Karpas-422 (cell line): ENCODE data around the gene MYOM3. TPM values are rescaled to one million over a fixed set of nuclear protein-coding genes. Genes with fewer than 3 reads are reported as not detected.
"Not testable (repeated sequence)": the region's sequence is repeated elsewhere in the genome, so short reads cannot be mapped to it uniquely, and the experiment has no call there.

ENCODE experiments used
- DNase-seq: peaks from one replicate; pipeline ENCODE4 v3.0.0-alpha.2; 2015
- H2AFZ ChIP-seq: fragments of 200-600 bp; sonication (generic); 2 replicates; pipeline ENCODE4 v1.6.1; 2014; ENCODE audit warnings: antibody characterized with exemption, low read length, mixed read lengths
- H3K27ac ChIP-seq: fragments of 200-600 bp; sonication (generic); 2 replicates; pipeline ENCODE4 v1.5.1; 2014; ENCODE audit warnings: mild to moderate bottlenecking, low read length, moderate library complexity
- H3K27me3 ChIP-seq: fragments of 200-600 bp; sonication (generic); 2 replicates; pipeline ENCODE4 v1.6.1; 2014; ENCODE audit warnings: low read length, mixed read lengths
- H3K36me3 ChIP-seq: fragments of 200-600 bp; sonication (generic); 2 replicates; pipeline ENCODE4 v1.6.1; 2014; ENCODE audit warnings: low read length, mixed read lengths; ENCODE audit not compliant: insufficient read depth
- H3K4me1 ChIP-seq: fragments of 200-600 bp; sonication (generic); 2 replicates; pipeline ENCODE4 v1.6.1; 2014; ENCODE audit warnings: mild to moderate bottlenecking, low read length, mixed read lengths
- H3K4me2 ChIP-seq: fragments of 200-600 bp; sonication (generic); 2 replicates; pipeline ENCODE4 v1.6.1; 2014; ENCODE audit warnings: low read length, low read depth, mild to moderate bottlenecking; ENCODE audit not compliant: poor library complexity, severe bottlenecking
- H3K4me3 ChIP-seq: fragments of 200-600 bp; sonication (generic); 2 replicates; pipeline ENCODE4 v1.5.1; 2014; ENCODE audit warnings: mild to moderate bottlenecking, antibody characterized with exemption, low read length, mixed read lengths
- H3K79me2 ChIP-seq: fragments of 200-600 bp; sonication (generic); 2 replicates; pipeline ENCODE4 v1.6.1; 2014; ENCODE audit warnings: mild to moderate bottlenecking, low read length, mixed read lengths
- H3K9ac ChIP-seq: fragments of 200-600 bp; sonication (generic); 2 replicates; pipeline ENCODE4 v1.6.0; 2014; ENCODE audit warnings: low read length
- H3K9me2 ChIP-seq: fragments of 200-600 bp; sonication (generic), shearing (Covaris generic); replicated peaks from 2 replicates; pipeline ENCODE4 v1.6.0; 2014; ENCODE audit warnings: mild to moderate bottlenecking, low read length, moderate library complexity; ENCODE audit not compliant: insufficient read depth
- H3K9me3 ChIP-seq: fragments of 300-700, 200-600 bp; sonication (generic); 2 replicates; pipeline ENCODE4 v1.6.1; 2014; ENCODE audit warnings: low read length, mixed read lengths
- H4K20me1 ChIP-seq: fragments of 200-600 bp; sonication (generic); 2 replicates; pipeline ENCODE4 v1.6.1; 2014; ENCODE audit warnings: mild to moderate bottlenecking, antibody characterized with exemption, low read length, low read depth; ENCODE audit not compliant: insufficient read depth
- total RNA-seq: library from RNA; depleted of rRNA; stranded (reverse); fragments of >200 nt; shearing (Covaris generic); gene quantifications from 2 replicates; pipeline ENCODE4 v1.2.3, GENCODE V29; 2014; ENCODE audit warnings: low replicate concordance

The MYOM3 gene
- total RNA-seq, 1 experiment from 2014 or later = not detected

DNA sequence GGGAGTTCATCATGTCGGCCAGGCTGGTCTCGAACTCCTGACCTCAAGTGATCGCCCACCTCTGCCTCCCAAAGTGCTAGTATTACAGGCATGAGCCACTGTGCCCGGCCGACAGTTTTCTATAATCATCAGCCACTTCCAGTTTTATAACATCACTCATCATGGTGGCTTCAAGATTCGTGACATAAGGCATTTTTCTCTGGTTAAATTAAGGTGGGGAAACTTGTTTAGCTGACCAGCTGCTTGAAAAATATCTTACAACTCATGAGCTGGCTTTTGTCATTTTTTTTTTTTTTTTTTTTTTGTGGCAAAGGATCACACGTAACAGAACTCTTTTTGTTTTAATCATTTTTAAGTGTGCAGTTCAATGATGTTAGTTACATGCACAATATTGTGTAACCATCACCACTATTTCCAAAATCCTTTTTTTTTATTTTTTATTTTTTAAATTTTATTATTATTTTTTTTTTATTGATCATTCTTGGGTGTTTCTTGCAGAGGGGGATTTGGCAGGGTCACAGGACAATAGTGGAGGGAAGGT lies 80.9 kb downstream of the MYOM3 start:
- not testable (repeated sequence) for H2AFZ ChIP-seq, H3K9ac ChIP-seq, H3K4me3 ChIP-seq, H3K9me2 ChIP-seq, H3K27me3 ChIP-seq, H4K20me1 ChIP-seq, H3K4me2 ChIP-seq, DNase-seq, H3K27ac ChIP-seq, H3K79me2 ChIP-seq, H3K9me3 ChIP-seq, H3K36me3 ChIP-seq, H3K4me1 ChIP-seq

DNA sequence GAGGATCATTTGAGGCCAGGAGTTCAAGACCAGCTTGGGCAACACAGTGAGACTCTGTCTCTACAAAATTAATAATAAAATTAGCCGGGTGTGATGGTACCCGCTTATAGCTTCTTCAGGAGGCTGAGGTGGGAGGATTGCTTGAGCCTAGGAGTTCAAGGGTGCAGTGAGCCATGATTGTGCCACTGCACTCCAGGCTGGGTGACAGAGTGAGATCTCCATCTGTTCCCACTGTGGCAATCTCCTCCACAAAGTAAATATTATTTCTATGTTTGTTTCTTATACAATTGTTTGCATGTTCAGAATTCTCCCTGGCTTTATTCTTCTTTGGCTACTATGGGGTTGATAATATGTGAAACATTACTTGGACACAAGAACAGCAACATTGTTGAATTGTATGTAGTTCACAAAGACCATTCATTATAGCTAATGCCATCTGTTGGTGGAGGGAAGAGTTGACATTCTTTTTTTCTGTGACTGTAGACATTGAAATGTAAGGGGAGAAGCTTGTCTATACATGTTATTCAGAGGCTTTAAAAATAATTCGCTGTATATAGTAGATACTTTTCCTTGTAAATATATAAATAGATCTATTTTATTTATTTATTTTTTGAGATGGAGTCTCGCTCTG lies 84.0 kb downstream of the MYOM3 start:
- no peaks in the 10 kb centered on the region for H3K36me3 ChIP-seq
- H3K4me3 ChIP-seq = no peak overlapping the region
- DNase-seq = peak; percentile 78
- no peak overlapping the region for H3K4me2 ChIP-seq
- H3K4me1 ChIP-seq = no peaks in the 10 kb centered on the region
- H2AFZ ChIP-seq = no peak overlapping the region
- H3K9me3 ChIP-seq = no peaks in the 10 kb centered on the region
- H3K9ac ChIP-seq = no peak overlapping the region
- H4K20me1 ChIP-seq = no peaks in the 10 kb centered on the region
- H3K27ac ChIP-seq = no peak overlapping the region
- H3K9me2 ChIP-seq = no peaks in the 10 kb centered on the region
- no peaks in the 10 kb centered on the region for H3K27me3 ChIP-seq
- H3K79me2 ChIP-seq = no peaks in the 10 kb centered on the region

DNA sequence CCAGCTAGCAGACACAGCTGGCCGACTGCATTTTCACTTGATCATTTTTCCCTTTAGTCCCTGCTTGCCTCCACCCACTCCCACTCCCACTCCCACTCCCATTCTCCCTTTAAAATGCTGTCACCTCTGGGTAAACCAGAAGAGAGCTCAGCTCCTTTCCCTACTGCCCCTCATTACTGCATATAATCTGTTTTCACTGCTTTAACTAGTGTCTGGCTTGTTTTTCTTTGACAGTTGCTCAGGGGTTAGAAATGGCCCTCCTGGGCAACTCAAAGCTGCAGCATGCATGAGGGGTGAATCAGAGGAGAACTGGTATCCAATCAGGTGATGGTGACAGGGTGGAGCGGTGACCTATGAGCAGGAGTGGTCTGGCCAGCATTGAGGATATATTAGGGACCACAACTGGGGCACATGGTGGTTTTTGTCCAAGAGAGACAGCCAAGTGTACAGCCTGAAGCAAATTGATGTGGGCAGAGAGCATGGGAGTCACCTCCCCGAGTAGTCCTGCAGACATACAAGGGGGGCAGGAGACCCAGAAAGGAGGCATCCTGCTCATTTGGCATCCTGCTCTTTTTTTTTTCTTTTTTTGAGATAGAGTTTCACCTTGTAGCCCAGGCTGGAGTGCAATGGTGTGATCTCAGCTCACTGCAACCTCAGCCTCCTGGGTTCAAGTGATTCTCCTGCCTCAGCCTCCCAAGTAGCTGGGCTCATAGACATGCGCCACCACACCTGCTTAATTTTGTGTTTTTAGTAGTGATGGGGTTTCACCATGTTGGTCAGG lies 89.2 kb downstream of the MYOM3 start:
- no peaks in the 10 kb centered on the region for H4K20me1 ChIP-seq
- no peak overlapping the region for H3K4me3 ChIP-seq
- H3K4me1 ChIP-seq = 0 out of 2 replicates have a peak, but pooled peaks cover 3% of the 10 kb centered on the region
- H3K79me2 ChIP-seq = no peaks in the 10 kb centered on the region
- H3K9me3 ChIP-seq = no peaks in the 10 kb centered on the region
- H2AFZ ChIP-seq = no peak overlapping the region
- no peak overlapping the region for H3K4me2 ChIP-seq
- no peak overlapping the region for H3K27ac ChIP-seq
- no peaks in the 10 kb centered on the region for H3K27me3 ChIP-seq
- DNase-seq = no peak
- no peaks in the 10 kb centered on the region for H3K9me2 ChIP-seq
- no peak overlapping the region for H3K9ac ChIP-seq
- H3K36me3 ChIP-seq = no peaks in the 10 kb centered on the region

DNA sequence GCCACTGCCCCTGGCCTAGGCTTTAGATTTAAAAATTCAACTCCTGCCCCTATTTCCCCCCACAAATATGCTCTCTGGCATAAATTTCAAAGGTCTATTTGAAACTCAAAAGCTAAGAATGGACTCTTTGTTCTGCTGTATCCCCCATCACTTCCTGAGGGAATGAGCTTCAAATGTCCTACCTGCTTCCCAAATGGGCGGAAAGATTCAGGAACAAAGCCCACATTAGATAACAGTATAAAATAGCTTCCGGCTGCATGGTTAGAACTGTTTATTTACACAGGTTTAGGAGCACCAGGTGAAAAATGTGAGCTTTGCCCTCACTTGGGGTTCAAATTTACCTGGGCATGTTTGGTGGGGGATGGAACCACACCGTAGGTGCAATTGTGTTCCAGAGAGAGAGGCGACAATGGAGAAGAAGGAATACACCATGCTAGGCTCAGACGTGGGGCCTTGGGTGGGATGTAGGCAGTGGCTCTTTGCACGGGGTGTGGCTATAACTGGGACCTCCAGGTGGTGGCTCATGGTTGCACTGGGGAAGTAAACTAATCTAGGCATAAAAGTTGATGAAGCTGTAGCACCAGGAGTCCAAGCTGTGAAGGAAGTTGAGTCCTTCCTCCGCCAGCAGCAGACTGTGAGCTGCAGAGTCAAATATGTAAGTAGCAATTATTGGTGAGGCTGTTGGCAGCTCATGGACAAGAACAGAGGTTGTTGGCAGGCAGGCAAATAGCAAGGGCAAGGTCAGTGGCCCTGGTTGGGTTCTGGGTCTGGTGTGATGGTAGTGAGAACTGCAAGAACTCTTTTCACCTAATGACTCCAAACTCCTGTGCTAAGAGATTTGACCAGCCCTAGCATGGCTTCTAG lies 90.3 kb downstream of the MYOM3 start:
- no peak for DNase-seq
- H2AFZ ChIP-seq = no peak overlapping the region

DNA sequence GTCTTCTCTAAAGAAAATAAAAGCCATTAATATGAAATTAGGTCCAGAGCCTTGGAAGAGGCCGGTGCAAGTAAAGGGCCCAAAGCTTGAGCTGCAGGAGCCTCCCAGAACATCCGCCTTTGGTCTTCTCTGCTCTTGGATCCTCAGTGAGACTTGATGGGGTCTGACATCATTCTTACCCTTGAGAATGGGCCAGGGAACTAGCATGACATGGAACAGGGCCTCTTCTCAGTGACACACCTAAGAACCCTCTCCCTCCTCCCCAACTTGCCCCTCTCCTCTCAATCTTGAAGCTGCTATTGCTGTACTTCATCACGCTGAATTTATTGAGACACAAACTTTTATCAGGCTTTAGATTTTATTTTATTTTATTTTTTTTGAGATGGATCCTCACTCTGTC lies 91.5 kb downstream of the MYOM3 start:
- Histone ChIP-seq H3K9me3 (no peaks in the 10 kb centered on the region), H2AFZ (no peak overlapping the region), H4K20me1 (no peaks in the 10 kb centered on the region), H3K9me2 (no peaks in the 10 kb centered on the region), H3K4me2 (no peak overlapping the region), H3K9ac (no peak overlapping the region), H3K27ac (no peak overlapping the region), H3K4me1 (0 out of 2 replicates have a peak, but pooled peaks cover 3% of the 10 kb centered on the region), H3K4me3 (no peak overlapping the region), H3K79me2 (no peaks in the 10 kb centered on the region), H3K27me3 (no peaks in the 10 kb centered on the region), H3K36me3 (no peaks in the 10 kb centered on the region)
- DNase-seq = no peak

More for the DNA sequence above, 90.3 kb downstream of the MYOM3 start:
- Histone ChIP-seq H3K79me2 (no peaks in the 10 kb centered on the region), H3K4me3 (no peak overlapping the region), H3K9ac (no peak overlapping the region), H3K4me2 (no peak overlapping the region), H3K4me1 (0 out of 2 replicates have a peak, but pooled peaks cover 3% of the 10 kb centered on the region), H4K20me1 (no peaks in the 10 kb centered on the region), H3K27me3 (no peaks in the 10 kb centered on the region), H3K27ac (no peak overlapping the region), H3K9me3 (no peaks in the 10 kb centered on the region), H3K36me3 (no peaks in the 10 kb centered on the region), H3K9me2 (no peaks in the 10 kb centered on the region)

DNA sequence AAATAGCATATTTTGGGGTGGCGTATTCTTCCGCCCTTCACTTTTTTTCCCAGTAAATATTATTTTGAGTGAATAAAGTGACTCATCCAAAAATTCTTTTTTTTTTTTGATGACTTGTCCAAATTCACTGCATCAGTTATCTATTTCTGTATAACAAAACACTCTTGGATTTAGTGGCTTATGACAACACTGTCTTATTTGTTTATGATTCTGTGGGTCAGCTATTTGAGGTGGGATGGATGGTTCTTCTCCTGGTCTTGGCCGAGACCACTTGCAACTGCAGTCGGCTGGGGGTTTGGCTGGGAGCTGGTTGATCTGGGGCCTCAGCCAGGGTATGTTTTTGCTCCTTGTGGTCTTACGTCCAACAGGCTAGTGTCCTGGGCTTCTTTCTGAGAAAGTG lies 91.9 kb downstream of the MYOM3 start:
- no peak overlapping the region for H3K9ac ChIP-seq

DNA sequence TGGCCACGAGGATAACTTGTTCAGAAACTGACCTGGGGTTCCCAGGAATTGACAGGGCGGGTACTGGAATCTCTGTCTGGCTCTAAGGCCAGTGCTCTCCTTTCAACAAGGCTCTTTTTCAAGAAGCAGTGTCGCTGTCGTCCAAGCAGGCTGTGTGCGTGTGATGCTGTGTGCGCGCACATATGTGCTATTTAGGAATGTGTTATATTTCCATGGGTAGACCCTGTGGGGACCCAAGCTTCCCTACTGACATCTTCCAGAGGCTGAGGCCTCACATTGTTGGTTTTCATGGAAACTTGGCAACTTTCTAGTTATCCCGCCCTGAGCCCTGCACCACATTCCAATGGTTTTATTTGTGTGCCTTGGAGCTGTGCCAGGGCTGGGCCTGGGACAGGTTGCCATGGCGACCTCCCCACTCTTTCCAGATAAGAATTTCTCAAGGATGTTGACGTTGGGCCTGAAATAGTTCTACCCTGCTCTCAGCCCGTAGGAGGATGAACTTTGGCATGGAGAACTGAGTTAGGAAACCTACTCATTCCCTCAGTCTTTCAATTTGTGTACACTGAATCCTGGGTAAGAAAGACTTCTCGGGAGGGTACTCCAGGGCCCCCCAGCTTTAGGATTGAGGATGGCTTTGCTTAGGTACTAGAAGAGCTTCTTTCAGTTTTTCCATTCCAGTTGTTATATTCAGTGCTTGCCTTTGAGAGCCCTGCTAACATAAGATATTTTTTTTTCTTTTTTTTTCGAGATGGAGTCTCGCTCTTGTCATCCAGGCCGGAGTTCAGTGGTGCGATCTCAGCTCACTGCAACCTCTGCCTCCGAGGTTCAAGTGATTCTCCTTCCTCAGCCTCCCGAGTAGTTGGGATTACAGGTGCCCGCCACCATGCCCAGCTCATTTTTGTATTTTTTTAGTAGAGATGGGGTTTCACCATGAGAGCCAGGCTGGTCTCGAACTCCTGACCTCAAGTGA lies 93.0 kb downstream of the MYOM3 start:
- Histone ChIP-seq H2AFZ (no peak overlapping the region), H3K4me1 (0 out of 2 replicates have a peak, but pooled peaks cover 3% of the 10 kb centered on the region), H3K4me2 (no peak overlapping the region), H3K36me3 (no peaks in the 10 kb centered on the region), H3K27me3 (no peaks in the 10 kb centered on the region), H3K4me3 (no peak overlapping the region), H3K27ac (no peak overlapping the region), H3K9me3 (no peaks in the 10 kb centered on the region), H3K9ac (no peak overlapping the region), H3K9me2 (no peaks in the 10 kb centered on the region), H3K79me2 (no peaks in the 10 kb centered on the region), H4K20me1 (no peaks in the 10 kb centered on the region)
- no peak for DNase-seq

More for the DNA sequence above, 91.9 kb downstream of the MYOM3 start:
- H3K4me1 ChIP-seq = 0 out of 2 replicates have a peak, but pooled peaks cover 3% of the 10 kb centered on the region
- no peak overlapping the region for H3K4me2 ChIP-seq
- H3K9me2 ChIP-seq = no peaks in the 10 kb centered on the region
- no peak overlapping the region for H3K27ac ChIP-seq
- no peaks in the 10 kb centered on the region for H3K27me3 ChIP-seq
- no peak overlapping the region for H3K4me3 ChIP-seq
- DNase-seq = no peak
- H2AFZ ChIP-seq = no peak overlapping the region
- no peaks in the 10 kb centered on the region for H3K79me2 ChIP-seq
- H4K20me1 ChIP-seq = no peaks in the 10 kb centered on the region
- no peaks in the 10 kb centered on the region for H3K36me3 ChIP-seq
- H3K9me3 ChIP-seq = no peaks in the 10 kb centered on the region
